SK-N-SH (cell line): ENCODE results near the gene MAMDC2. TPM values are rescaled to one million over a fixed set of nuclear protein-coding genes. Genes with fewer than 3 reads are reported as not detected.
A peak's percentile ranks its signal among the peaks of the same experiment; 100 is the strongest.

Source experiments
- CTCF ChIA-PET: fragments of 300-600, 350-600 bp; formaldehyde crosslinking; extraction: SDS; loops from one replicate; lab custom pipeline; 2021; lab: Yijun Ruan, JAX
- POLR2A ChIA-PET: fragments of 350-600 bp; sonication (Branson Sonifier 250); formaldehyde crosslinking; extraction: SDS; loops from one replicate; lab custom pipeline; 2020; ENCODE audit warnings: antibody characterized with exemption, inconsistent platforms; lab: Yijun Ruan, JAX
- DNase-seq: peaks from one replicate; pipeline ENCODE4 v3.0.0; 2012
- H2AFZ ChIP-seq: fragments of 200-600 bp; sonication (generic); 2 replicates; pipeline ENCODE4 v1.8.1; 2016; ENCODE audit warnings: antibody characterized with exemption, mild to moderate bottlenecking, low read depth
- H3F3A ChIP-seq: fragments of 200-600 bp; sonication (generic); replicated peaks from 2 replicates; pipeline ENCODE3; 2016; ENCODE audit warnings: antibody characterized with exemption, mild to moderate bottlenecking; ENCODE audit not compliant: insufficient read depth
- H3K27ac ChIP-seq, 2 experiments: fragments of 200-500 bp in 1 of 2; fragments of 200-600 bp in 1 of 2; sonication (Bioruptor generic) in 1 of 2; sonication (generic), shearing (Covaris generic) in 1 of 2; 2 replicates each; pipeline versions ENCODE4 v1.5.1 to v1.6.1; 2014 to 2016; ENCODE audit warnings: low read depth in 2 of 2, inconsistent platforms in 1 of 2, low read length in 1 of 2, mild to moderate bottlenecking in 1 of 2, mixed read lengths in 1 of 2
- H3K27me3 ChIP-seq: fragments of 200-600 bp; sonication (generic), shearing (Covaris generic); 2 replicates; pipeline ENCODE4 v1.6.1; 2016; ENCODE audit warnings: mixed run types; ENCODE audit not compliant: insufficient read depth
- H3K36me3 ChIP-seq, 2 experiments: fragments of 200-500 bp in 1 of 2; fragments of 200-600 bp in 1 of 2; sonication (Bioruptor generic) in 1 of 2; sonication (generic) in 1 of 2; replicated peaks in 1 of 2; 2 replicates each; pipeline versions ENCODE3 to v1.5.1; 2014 to 2016; ENCODE audit warnings: low read length in 1 of 2, mild to moderate bottlenecking in 1 of 2; ENCODE audit not compliant: insufficient read depth in 2 of 2, control insufficient read depth in 1 of 2
- H3K4me1 ChIP-seq, 2 experiments: fragments of 200-500 bp in 1 of 2; fragments of 200-600 bp in 1 of 2; sonication (Bioruptor generic) in 1 of 2; sonication (generic), shearing (Covaris generic) in 1 of 2; 2 replicates each; pipeline versions ENCODE4 v1.5.1 to v1.6.1; 2014 to 2016; ENCODE audit warnings: low read depth in 1 of 2, low read length in 1 of 2, mixed run types in 1 of 2; ENCODE audit not compliant: insufficient read depth in 2 of 2, control insufficient read depth in 1 of 2
- H3K4me2 ChIP-seq: fragments of 200-600 bp; sonication (generic), shearing (Covaris generic); 2 replicates; pipeline ENCODE4 v1.6.1; 2017; ENCODE audit warnings: mixed run types
- H3K4me3 ChIP-seq, 2 experiments: fragments of 200-500 bp in 1 of 2; fragments of 200-600 bp in 1 of 2; sonication (Bioruptor generic) in 1 of 2; sonication (generic), shearing (Covaris generic) in 1 of 2; 2 replicates each; pipeline versions ENCODE4 v1.5.1 to v1.8.1; 2014 to 2016; ENCODE audit warnings: low read depth in 2 of 2, inconsistent platforms in 1 of 2, low read length in 1 of 2, mild to moderate bottlenecking in 1 of 2, mixed read lengths in 1 of 2, moderate library complexity in 1 of 2
- H3K79me2 ChIP-seq: fragments of 200-600 bp; sonication (generic); 2 replicates; pipeline ENCODE4 v1.8.1; 2017; ENCODE audit warnings: mild to moderate bottlenecking; ENCODE audit not compliant: insufficient read depth
- H3K9ac ChIP-seq: fragments of 200-600 bp; sonication (generic); 2 replicates; pipeline ENCODE4 v1.6.1; 2017; ENCODE audit warnings: mixed run types
- H3K9me2 ChIP-seq: fragments of 200-600 bp; sonication (generic); 2 replicates; pipeline ENCODE4 v1.6.1; 2017; ENCODE audit warnings: mixed run types
- H3K9me3 ChIP-seq: fragments of 200-600 bp; sonication (generic); 2 replicates; pipeline ENCODE4 v1.6.1; 2017; ENCODE audit warnings: mixed run types, mild to moderate bottlenecking, moderate library complexity
- H4K20me1 ChIP-seq: fragments of 200-600 bp; sonication (generic); 2 replicates; pipeline ENCODE4 v1.6.1; 2017; ENCODE audit warnings: mild to moderate bottlenecking, mixed run types; ENCODE audit not compliant: insufficient read depth
- EP300 ChIP-seq, 2 experiments: IDR thresholded peaks; 2 replicates each; pipeline versions ENCODE4 v1.4.0 to v1.6.1; 2012; ENCODE audit warnings: borderline replicate concordance in 1 of 2, low read depth in 1 of 2, low read length in 1 of 2
- FOSL2 ChIP-seq: IDR thresholded peaks from 2 replicates; pipeline ENCODE4 v1.4.0; 2012; ENCODE audit warnings: low read depth, mild to moderate bottlenecking, moderate library complexity, borderline replicate concordance
- FOXJ3 ChIP-seq: sonication (generic); formaldehyde crosslinking; IDR thresholded peaks from 2 replicates; pipeline ENCODE4 v1.5.1; 2020; ENCODE audit warnings: mild to moderate bottlenecking, missing genetic modification reagents
- FOXM1 ChIP-seq: IDR thresholded peaks from 2 replicates; pipeline ENCODE4 v1.4.0; 2012; ENCODE audit warnings: low read depth, mild to moderate bottlenecking
- GABPA ChIP-seq: IDR thresholded peaks from 2 replicates; pipeline ENCODE4 v1.4.0; 2012; ENCODE audit warnings: low read depth, mild to moderate bottlenecking
- JUND ChIP-seq: IDR thresholded peaks from 2 replicates; pipeline ENCODE4 v1.4.0; 2012
- MEF2A ChIP-seq: IDR thresholded peaks from 2 replicates; pipeline ENCODE4 v1.4.0; 2012; ENCODE audit warnings: low read depth, borderline replicate concordance
- MXI1 ChIP-seq: IDR thresholded peaks from 2 replicates; pipeline ENCODE4 v1.6.1; 2012; ENCODE audit warnings: mild to moderate bottlenecking, low read depth, low read length, improper control_type of control experiment
- NFIC ChIP-seq: IDR thresholded peaks from 2 replicates; pipeline ENCODE4 v1.4.0; 2012; ENCODE audit warnings: borderline replicate concordance
- POLR2AphosphoS5 ChIP-seq: IDR thresholded peaks from 2 replicates; pipeline ENCODE4 v1.6.1; 2012; ENCODE audit warnings: low read depth, low read length
- RAD21 ChIP-seq: IDR thresholded peaks from 2 replicates; pipeline ENCODE4 v1.6.1; 2012; ENCODE audit warnings: mild to moderate bottlenecking, low read length
- RFX5 ChIP-seq: IDR thresholded peaks from 2 replicates; pipeline ENCODE4 v1.6.1; 2012; ENCODE audit warnings: mild to moderate bottlenecking, improper control_type of control experiment, low read length
- RXRA ChIP-seq: IDR thresholded peaks from 2 replicates; pipeline ENCODE4 v1.4.0; 2012; ENCODE audit warnings: low read depth, mild to moderate bottlenecking, borderline replicate concordance
- TEAD4 ChIP-seq: IDR thresholded peaks from 2 replicates; pipeline ENCODE4 v1.4.0; 2012; ENCODE audit warnings: mild to moderate bottlenecking, borderline replicate concordance; ENCODE audit not compliant: insufficient read depth
- WGBS: methylation state at CpG from one replicate; pipeline ENCODE4 v1.1.6; 2017; ENCODE audit warnings: low lambda C conversion rate; 5-methylcytosine and 5-hydroxymethylcytosine counted together
- polyA plus RNA-seq, 3 experiments: library from polyadenylated mRNA; depleted of rRNA; stranded (reverse); fragments of >200 nt; gene quantifications; 2 replicates each; pipeline ENCODE4 v1.2.3, GENCODE V29; 2012
- TF ChIP-seq, protein P1 (sequence below): IDR thresholded peaks from 2 replicates; pipeline ENCODE4 v1.4.0; 2012; ENCODE audit warnings: low read depth, borderline replicate concordance
- TF ChIP-seq, protein P2 (sequence below): IDR thresholded peaks from 2 replicates; pipeline ENCODE4 v1.4.0; 2012; ENCODE audit warnings: low read depth, borderline replicate concordance
- TF ChIP-seq, protein P3 (sequence below): fragments of 150-350 bp; IDR thresholded peaks from 2 replicates; pipeline ENCODE4 v1.6.1; 2017; ENCODE audit warnings: antibody characterized with exemption, low read length, low read depth, borderline replicate concordance
- TF ChIP-seq, protein P4 (sequence below): IDR thresholded peaks from 2 replicates; pipeline ENCODE4; 2012
- TF ChIP-seq, protein P5 (sequence below): fragments of 150-350 bp; IDR thresholded peaks from 2 replicates; pipeline ENCODE4 v1.6.1; 2016; ENCODE audit warnings: mild to moderate bottlenecking, low read depth, low read length

MAMDC2 gene
- polyA plus RNA-seq, 1 of the 3 experiments (the other 2 are of a cell fraction), result not detected

DNA sequence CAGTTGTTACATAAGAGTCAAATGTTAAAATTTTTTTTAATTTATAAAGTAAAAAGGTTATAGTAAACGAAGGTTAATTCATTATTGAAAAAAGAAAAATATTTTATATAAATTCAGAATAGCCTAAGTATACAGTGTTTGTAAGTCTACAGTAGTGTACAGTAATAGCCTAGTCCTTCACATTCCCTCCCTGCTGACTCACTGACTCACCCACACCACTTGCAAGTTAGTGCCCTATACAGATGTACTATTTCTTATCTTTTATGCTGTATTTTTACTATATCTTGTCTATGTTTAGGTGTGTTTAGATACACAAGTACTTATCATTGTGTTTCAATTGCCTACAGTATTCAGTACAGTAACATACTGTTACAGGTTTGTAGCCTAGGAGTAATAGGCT is 57.6 kb downstream of the MAMDC2 start:
- Histone ChIP-seq H3K27me3 (no peaks in the 10 kb centered on the region), H3K4me3 (no peak overlapping the region), H3K9ac (no peak overlapping the region), H3K9me3 (no peaks in the 10 kb centered on the region), H3K79me2 (no peaks in the 10 kb centered on the region), H3K4me2 (no peak overlapping the region), H3K27ac (no peak overlapping the region), H3K36me3 (no peaks in the 10 kb centered on the region), H3K4me1 (peaks cover 0 to 13% of the 10 kb centered on the region in 2 experiments; a peak in 2 of 4 replicates), H2AFZ (no peak overlapping the region), H3F3A (no peaks in the 10 kb centered on the region), H4K20me1 (no peaks in the 10 kb centered on the region), H3K9me2 (no peaks in the 10 kb centered on the region)
- WGBS, result 22% methylated on average over 1 of the region's 1 CpG
- CTCF ChIA-PET, result interaction anchor here (1.1 kb wide), 1 partner anchor 111 kb away, joined by 4 read pairs; no protein-coding TSS in a partner anchor
- POLR2A ChIA-PET, result no interaction called here
- peak; percentile 29; the same call in 1 of the 2 replicates for TF ChIP-seq FOSL2
- no peak for TF ChIP-seq MXI1
- no peak for DNase-seq

DNA sequence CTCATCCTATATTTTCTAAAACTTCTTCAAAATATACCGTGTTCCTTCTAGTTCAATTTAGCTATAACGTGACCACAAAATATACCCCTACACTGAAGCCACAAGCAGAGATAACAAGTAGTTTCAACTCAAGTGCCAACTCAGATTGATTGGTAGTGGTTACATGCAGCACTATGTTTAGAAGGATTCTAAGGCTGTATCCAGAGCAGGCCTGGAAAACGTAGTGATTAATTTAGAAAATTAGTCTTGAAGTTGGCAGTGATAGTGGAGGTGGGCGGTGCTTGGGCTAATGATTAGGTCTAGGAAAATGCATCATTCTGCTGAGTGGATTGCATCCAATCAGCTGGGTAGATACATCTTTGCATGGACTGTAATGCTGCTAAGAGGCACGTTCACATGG is 61.5 kb downstream of the MAMDC2 start:
- ChIA-PET POLR2A (no interaction called here), CTCF (interaction anchor here (1.1 to 13.5 kb wide), 3 partner anchors 9 to 531 kb away, joined by 3 to 433 read pairs (median 3); no protein-coding TSS in a partner anchor)
- H3F3A ChIP-seq, result no peaks in the 10 kb centered on the region
- H3K27ac ChIP-seq, result peak overlapping the region in 1 of 2 experiments; percentile 22; a peak in 1 of 4 replicates
- no peaks in the 10 kb centered on the region for H3K36me3 ChIP-seq
- no peaks in the 10 kb centered on the region for H3K27me3 ChIP-seq
- no peak overlapping the region for H3K4me3 ChIP-seq
- H4K20me1 ChIP-seq, result no peaks in the 10 kb centered on the region
- peak; percentile 64 for DNase-seq
- H3K4me1 ChIP-seq, result peaks cover 0 to 12% of the 10 kb centered on the region in 2 experiments; a peak in 2 of 4 replicates
- 14% methylated on average over 5 of the region's 5 CpGs for WGBS
- no peaks in the 10 kb centered on the region for H3K9me3 ChIP-seq
- H3K9ac ChIP-seq, result no peak overlapping the region
- H3K79me2 ChIP-seq, result no peaks in the 10 kb centered on the region
- H3K4me2 ChIP-seq, result no peak overlapping the region
- no peak overlapping the region for H2AFZ ChIP-seq
- H3K9me2 ChIP-seq, result no peaks in the 10 kb centered on the region
- TF ChIP-seq MEF2A (no peak), POLR2AphosphoS5 (peak; percentile 63; the same call in 1 of the 2 replicates), TEAD4 (0 out of 2 replicates have a peak, but pooled peaks have one; percentile 51), FOXJ3 (peak; percentile 89), RFX5 (peak; percentile 27; the same call in 1 of the 2 replicates), JUND (no peak), MXI1 (peak; percentile 48), GABPA (no peak), RXRA (no peak), FOSL2 (no peak), EP300 (IDR thresholded peaks at IDR 0.05; ENCODE audit: borderline replicate concordance in 1 of 2, low read depth in 1 of 2, low read length in 1 of 2) (peak in 1 of 2 experiments; percentile 94; a peak in 2 of 4 replicates), FOXM1 (no peak), RAD21 (no peak), NFIC (peak; percentile 23; the same call in 1 of the 2 replicates)
- TF ChIP-seq, protein P1, sequence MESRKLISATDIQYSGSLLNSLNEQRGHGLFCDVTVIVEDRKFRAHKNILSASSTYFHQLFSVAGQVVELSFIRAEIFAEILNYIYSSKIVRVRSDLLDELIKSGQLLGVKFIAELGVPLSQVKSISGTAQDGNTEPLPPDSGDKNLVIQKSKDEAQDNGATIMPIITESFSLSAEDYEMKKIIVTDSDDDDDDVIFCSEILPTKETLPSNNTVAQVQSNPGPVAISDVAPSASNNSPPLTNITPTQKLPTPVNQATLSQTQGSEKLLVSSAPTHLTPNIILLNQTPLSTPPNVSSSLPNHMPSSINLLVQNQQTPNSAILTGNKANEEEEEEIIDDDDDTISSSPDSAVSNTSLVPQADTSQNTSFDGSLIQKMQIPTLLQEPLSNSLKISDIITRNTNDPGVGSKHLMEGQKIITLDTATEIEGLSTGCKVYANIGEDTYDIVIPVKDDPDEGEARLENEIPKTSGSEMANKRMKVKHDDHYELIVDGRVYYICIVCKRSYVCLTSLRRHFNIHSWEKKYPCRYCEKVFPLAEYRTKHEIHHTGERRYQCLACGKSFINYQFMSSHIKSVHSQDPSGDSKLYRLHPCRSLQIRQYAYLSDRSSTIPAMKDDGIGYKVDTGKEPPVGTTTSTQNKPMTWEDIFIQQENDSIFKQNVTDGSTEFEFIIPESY, result no peak
- TF ChIP-seq, protein P2, sequence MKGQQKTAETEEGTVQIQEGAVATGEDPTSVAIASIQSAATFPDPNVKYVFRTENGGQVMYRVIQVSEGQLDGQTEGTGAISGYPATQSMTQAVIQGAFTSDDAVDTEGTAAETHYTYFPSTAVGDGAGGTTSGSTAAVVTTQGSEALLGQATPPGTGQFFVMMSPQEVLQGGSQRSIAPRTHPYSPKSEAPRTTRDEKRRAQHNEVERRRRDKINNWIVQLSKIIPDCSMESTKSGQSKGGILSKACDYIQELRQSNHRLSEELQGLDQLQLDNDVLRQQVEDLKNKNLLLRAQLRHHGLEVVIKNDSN, result no peak
- TF ChIP-seq, protein P3, sequence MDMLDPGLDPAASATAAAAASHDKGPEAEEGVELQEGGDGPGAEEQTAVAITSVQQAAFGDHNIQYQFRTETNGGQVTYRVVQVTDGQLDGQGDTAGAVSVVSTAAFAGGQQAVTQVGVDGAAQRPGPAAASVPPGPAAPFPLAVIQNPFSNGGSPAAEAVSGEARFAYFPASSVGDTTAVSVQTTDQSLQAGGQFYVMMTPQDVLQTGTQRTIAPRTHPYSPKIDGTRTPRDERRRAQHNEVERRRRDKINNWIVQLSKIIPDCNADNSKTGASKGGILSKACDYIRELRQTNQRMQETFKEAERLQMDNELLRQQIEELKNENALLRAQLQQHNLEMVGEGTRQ, result no peak
- TF ChIP-seq, protein P4, sequence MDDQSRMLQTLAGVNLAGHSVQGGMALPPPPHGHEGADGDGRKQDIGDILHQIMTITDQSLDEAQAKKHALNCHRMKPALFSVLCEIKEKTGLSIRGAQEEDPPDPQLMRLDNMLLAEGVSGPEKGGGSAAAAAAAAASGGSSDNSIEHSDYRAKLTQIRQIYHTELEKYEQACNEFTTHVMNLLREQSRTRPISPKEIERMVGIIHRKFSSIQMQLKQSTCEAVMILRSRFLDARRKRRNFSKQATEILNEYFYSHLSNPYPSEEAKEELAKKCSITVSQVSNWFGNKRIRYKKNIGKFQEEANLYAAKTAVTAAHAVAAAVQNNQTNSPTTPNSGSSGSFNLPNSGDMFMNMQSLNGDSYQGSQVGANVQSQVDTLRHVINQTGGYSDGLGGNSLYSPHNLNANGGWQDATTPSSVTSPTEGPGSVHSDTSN, result peak; percentile 81
- TF ChIP-seq, protein P5, sequence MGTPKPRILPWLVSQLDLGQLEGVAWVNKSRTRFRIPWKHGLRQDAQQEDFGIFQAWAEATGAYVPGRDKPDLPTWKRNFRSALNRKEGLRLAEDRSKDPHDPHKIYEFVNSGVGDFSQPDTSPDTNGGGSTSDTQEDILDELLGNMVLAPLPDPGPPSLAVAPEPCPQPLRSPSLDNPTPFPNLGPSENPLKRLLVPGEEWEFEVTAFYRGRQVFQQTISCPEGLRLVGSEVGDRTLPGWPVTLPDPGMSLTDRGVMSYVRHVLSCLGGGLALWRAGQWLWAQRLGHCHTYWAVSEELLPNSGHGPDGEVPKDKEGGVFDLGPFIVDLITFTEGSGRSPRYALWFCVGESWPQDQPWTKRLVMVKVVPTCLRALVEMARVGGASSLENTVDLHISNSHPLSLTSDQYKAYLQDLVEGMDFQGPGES, result no peak
